Neural crest cell (in vitro differentiated cells): ENCODE data around the gene TSPAN17. TPM values are rescaled to one million over a fixed set of nuclear protein-coding genes. Genes with fewer than 3 reads are reported as not detected.

Experiments
- DNase-seq: peaks from one replicate; pipeline ENCODE4 v3.0.0; 2021; ENCODE audit warnings: low read depth, mixed read lengths, low spot score
- H3K27ac Mint-ChIP-seq: one replicate; pipeline ENCODE4 v1.8.0; 2021; ENCODE audit warnings: mild to moderate bottlenecking, mixed read lengths; ENCODE audit not compliant: unreplicated experiment
- H3K27me3 Mint-ChIP-seq: 2 replicates; pipeline ENCODE4 v1.8.0; 2021; ENCODE audit warnings: low read depth, mild to moderate bottlenecking, mixed read lengths
- H3K36me3 Mint-ChIP-seq: 2 replicates; pipeline ENCODE4 v1.8.0; 2021; ENCODE audit warnings: low read depth, mild to moderate bottlenecking, mixed read lengths
- H3K4me1 Mint-ChIP-seq: 2 replicates; pipeline ENCODE4 v1.8.0; 2021; ENCODE audit warnings: mixed read lengths
- H3K4me3 Mint-ChIP-seq: one replicate; pipeline ENCODE4 v1.8.0; 2021; ENCODE audit warnings: mild to moderate bottlenecking, mixed read lengths
- H3K9me3 Mint-ChIP-seq: 2 replicates; pipeline ENCODE4 v1.8.0; 2021; ENCODE audit warnings: mixed read lengths
- CTCF ChIP-seq: fragments of 200-600 bp; sonication (generic); conservative IDR thresholded peaks from 2 replicates; pipeline ENCODE4 v1.5.0; 2021; ENCODE audit warnings: antibody characterized with exemption, mild to moderate bottlenecking
- total RNA-seq: library from RNA; stranded (reverse); gene quantifications from 2 replicates; pipeline ENCODE4 v1.2.1, GENCODE V29; 2021

Gene TSPAN17
- total RNA-seq, 1 donor from 2014 or later = 40.9 TPM

DNA sequence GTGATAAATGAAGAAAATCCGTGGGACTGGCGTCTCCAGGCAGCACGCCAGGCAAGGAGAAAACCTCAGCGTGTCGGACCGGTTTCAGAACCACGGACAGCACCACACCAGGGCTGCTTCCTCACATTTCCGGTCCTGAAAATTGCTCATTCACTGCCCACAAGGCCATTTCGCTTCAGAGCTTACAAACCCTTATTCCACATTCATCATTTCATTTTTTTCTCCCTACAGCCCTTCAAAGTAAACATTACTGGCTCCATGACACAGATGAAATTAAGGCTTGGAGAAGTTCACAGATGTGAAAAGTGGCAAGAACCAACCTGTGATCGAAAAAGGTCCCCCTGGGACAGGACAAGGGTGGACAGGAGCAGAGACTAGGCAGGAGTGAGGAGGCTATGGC, 35.8 kb upstream of the TSPAN17 start:
- Mint-ChIP-seq H3K27me3 (peaks cover 49% of the 10 kb centered on the region), H3K27ac (no peak overlapping the region), H3K9me3 (no peaks in the 10 kb centered on the region), H3K4me3 (peak overlapping the region; percentile 18), H3K4me1 (peaks cover 31% of the 10 kb centered on the region), H3K36me3 (no peaks in the 10 kb centered on the region)
- peak; percentile 76 for DNase-seq
- no peak for TF ChIP-seq CTCF

DNA sequence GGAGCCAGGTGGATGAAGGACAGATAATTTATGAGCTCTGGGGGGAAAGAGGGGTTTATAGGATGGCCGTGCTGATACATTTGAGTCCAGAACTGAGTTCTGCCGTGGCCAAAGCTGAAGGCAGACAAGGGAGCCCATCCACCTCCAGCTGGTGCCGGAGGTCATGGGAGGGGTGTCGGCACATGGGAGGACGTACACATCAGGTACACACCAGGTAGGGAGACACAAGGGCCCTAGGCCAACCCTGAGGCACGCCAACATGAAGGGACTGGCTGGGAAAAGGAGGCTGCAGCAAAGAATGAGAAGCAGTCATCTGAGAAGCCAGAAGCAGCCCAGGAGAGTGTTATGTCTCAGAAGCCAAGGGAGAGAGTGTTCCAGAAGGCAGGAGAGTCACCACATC, 35.3 kb upstream of the TSPAN17 start:
- Mint-ChIP-seq H3K4me1 (peaks cover 28% of the 10 kb centered on the region), H3K36me3 (no peaks in the 10 kb centered on the region), H3K4me3 (peak overlapping the region; percentile 18), H3K27me3 (peaks cover 55% of the 10 kb centered on the region), H3K27ac (no peak overlapping the region), H3K9me3 (no peaks in the 10 kb centered on the region)
- TF ChIP-seq CTCF = no peak
- no peak for DNase-seq

GRCh38 chr5:176612855-176613254, 34.4 kb upstream of the TSPAN17 start:
- Mint-ChIP-seq H3K9me3 (no peaks in the 10 kb centered on the region), H3K27ac (no peak overlapping the region), H3K4me3 (no peak overlapping the region), H3K4me1 (peaks cover 28% of the 10 kb centered on the region), H3K27me3 (peaks cover 63% of the 10 kb centered on the region), H3K36me3 (no peaks in the 10 kb centered on the region)
- TF ChIP-seq CTCF = no peak
- DNase-seq = no peak

- H3K4me1 Mint-ChIP-seq = peaks cover 16% of the 10 kb centered on the region
- H3K27ac Mint-ChIP-seq = no peak overlapping the region
- H3K9me3 Mint-ChIP-seq = no peaks in the 10 kb centered on the region
- no peaks in the 10 kb centered on the region for H3K36me3 Mint-ChIP-seq
- no peak for DNase-seq
- TF ChIP-seq CTCF = no peak
- H3K27me3 Mint-ChIP-seq = peaks cover 84% of the 10 kb centered on the region
- H3K4me3 Mint-ChIP-seq = peak overlapping the region; percentile 8
Measured at GRCh38 chr5:176614805-176615478, 32.3 kb upstream of the TSPAN17 start.

- no peak for DNase-seq
- H3K4me1 Mint-ChIP-seq = peaks cover 9% of the 10 kb centered on the region
- H3K4me3 Mint-ChIP-seq = no peak overlapping the region
- H3K27me3 Mint-ChIP-seq = peaks cover 93% of the 10 kb centered on the region
- H3K9me3 Mint-ChIP-seq = no peaks in the 10 kb centered on the region
- no peak for TF ChIP-seq CTCF
- H3K36me3 Mint-ChIP-seq = no peaks in the 10 kb centered on the region
- H3K27ac Mint-ChIP-seq = no peak overlapping the region
Measured at GRCh38 chr5:176616511-176616910, 30.8 kb upstream of the TSPAN17 start.
